Suppressor macrophage treated with lipopolysaccharide for 1 hour (primary cell): Measurements from ENCODE around the gene DHX58.

ENCODE experiments used
- DNase-seq, 3 donors: peaks; one replicate each; pipeline ENCODE4 v3.0.0-alpha.2; 2020 to 2022

Gene DHX58

GRCh38 chr17:42051645-42052044 is 60.9 kb downstream of the DHX58 start:
- DNase-seq: no peak
